ENCODE measurements around the gene SYVN1. TPM values are rescaled to one million over a fixed set of nuclear protein-coding genes. Genes with fewer than 3 reads are reported as not detected.

Gene SYVN1
- polyA plus RNA-seq, 1 of the 3 experiments (the other 2 are of a cell fraction) = 31.9 TPM

- TF ChIP-seq FOSL2 (IDR thresholded peaks at IDR 0.05; ENCODE audit: borderline replicate concordance, low read depth) (no peak), CHD2 (IDR thresholded peaks at IDR 0.05; ENCODE audit: low read length, partially characterized antibody) (no peak), SIN3A (IDR thresholded peaks at IDR 0.05; ENCODE audit: borderline replicate concordance, low read depth, low read length) (no peak), TEAD4 (IDR thresholded peaks at IDR 0.05; ENCODE audit: borderline replicate concordance, insufficient read depth) (no peak), SMC3 (IDR thresholded peaks at IDR 0.05; ENCODE audit: low read depth, low read length) (no peak), FOXM1 (IDR thresholded peaks at IDR 0.05; ENCODE audit: low read depth) (no peak), NRF1 (IDR thresholded peaks at IDR 0.05; ENCODE audit: low read depth, low read length) (no peak)
Observed at GRCh38 chr11:65124480-65125196, 9.7 kb downstream of the SYVN1 start (continued).

GRCh38 chr11:65121865-65122696 is 12.2 kb downstream of the SYVN1 start, which contains the start of the genes FAU and MRPL49:
TSS of gene FAU (minus strand) at chr11:65122134. CDS start at chr11:65121813, 321 bp downstream.
TSS of gene MRPL49 (plus strand) at chr11:65122321. CDS start at chr11:65122347, 26 bp downstream.
- peak within 1 kb of the TSS; percentile 79; the same call in 1 of the 2 replicates for H2AFZ ChIP-seq (ENCODE audit: low read depth)
- H3K9me3 ChIP-seq = no peaks in the 10 kb centered on the region
- no peaks in the 10 kb centered on the region for H4K20me1 ChIP-seq (ENCODE audit: insufficient read depth)
- H3K27ac ChIP-seq (ENCODE audit: low read depth in 2 of 2, low read length in 1 of 2) = peak within 1 kb of the TSS; percentile 81 to 95
- peaks cover 35 to 47% of the 10 kb centered on the region in 2 experiments for H3K36me3 ChIP-seq (replicated peaks in 1 of 2; ENCODE audit: control insufficient read depth in 1 of 2, insufficient read depth in 2 of 2, low read length in 1 of 2)
- H3K4me2 ChIP-seq = peak within 1 kb of the TSS; percentile 93
- H3K27me3 ChIP-seq (ENCODE audit: insufficient read depth) = no peaks in the 10 kb centered on the region
- ChIA-PET CTCF (interaction anchor here (1.3 to 3.3 kb wide), 5 partner anchors 10 to 108 kb away, joined by 4 to 47 read pairs (median 9); partner anchors contain the start of genes ARL2, CAPN1, SYVN1 and TM7SF2), POLR2A (interaction anchor here (0.5 to 2.0 kb wide), 10 partner anchors 10 to 244 kb away, joined by 3 to 22 read pairs (median 6); partner anchors contain the start of genes CAPN1, EHD1, SYVN1 and TM7SF2)
- no peaks in the 10 kb centered on the region for H3K9me2 ChIP-seq
- TF ChIP-seq ELF1 (IDR thresholded peaks at IDR 0.05) = peak; percentile 88
- peak; percentile 95 for TF ChIP-seq POLR2AphosphoS5 (IDR thresholded peaks at IDR 0.05; ENCODE audit: low read depth, low read length)
- peak; percentile 22; the same call in 1 of the 2 replicates for TF ChIP-seq TCF12 (IDR thresholded peaks at IDR 0.05)
- TF ChIP-seq, protein P1, sequence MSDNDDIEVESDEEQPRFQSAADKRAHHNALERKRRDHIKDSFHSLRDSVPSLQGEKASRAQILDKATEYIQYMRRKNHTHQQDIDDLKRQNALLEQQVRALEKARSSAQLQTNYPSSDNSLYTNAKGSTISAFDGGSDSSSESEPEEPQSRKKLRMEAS (IDR thresholded peaks at IDR 0.05; ENCODE audit: low read depth) = peak; percentile 72
- TF ChIP-seq USF2 (IDR thresholded peaks at IDR 0.05; ENCODE audit: borderline replicate concordance, low read depth, low read length) = no peak
- peak; percentile 94; the same call in 1 of the 2 replicates for TF ChIP-seq SIN3A (IDR thresholded peaks at IDR 0.05; ENCODE audit: borderline replicate concordance, low read depth, low read length)
- TF ChIP-seq MXI1 (IDR thresholded peaks at IDR 0.05; ENCODE audit: low read depth, low read length) = peak; percentile 94
- TF ChIP-seq EZH2phosphoT487 (IDR thresholded peaks at IDR 0.05; ENCODE audit: borderline replicate concordance, low read depth) = no peak
- TF ChIP-seq TAF1 (IDR thresholded peaks at IDR 0.05; ENCODE audit: borderline replicate concordance, low read depth, low read length) = peak; percentile 96
- peak; percentile 6; the same call in 1 of the 2 replicates for TF ChIP-seq SMC3 (IDR thresholded peaks at IDR 0.05; ENCODE audit: low read depth, low read length)
- peak; percentile 92 for TF ChIP-seq NRF1 (IDR thresholded peaks at IDR 0.05; ENCODE audit: low read depth, low read length)
- TF ChIP-seq YY1 (IDR thresholded peaks at IDR 0.05; ENCODE audit: low read depth) = peak; percentile 90
- TF ChIP-seq GATA2 (CRISPR knock-in tag; IDR thresholded peaks at IDR 0.05) = no peak
- TF ChIP-seq USF1 (IDR thresholded peaks at IDR 0.05; ENCODE audit: borderline replicate concordance, low read depth) = no peak
- TF ChIP-seq JUND (IDR thresholded peaks at IDR 0.05) = no peak
- TF ChIP-seq CHD2 (IDR thresholded peaks at IDR 0.05; ENCODE audit: low read length, partially characterized antibody) = peak; percentile 81
- TF ChIP-seq GABPA (IDR thresholded peaks at IDR 0.05; ENCODE audit: low read depth) = peak; percentile 68
- no peak for TF ChIP-seq RAD21 (IDR thresholded peaks at IDR 0.05; ENCODE audit: low read length)
- 1% methylated on average over 56 of the region's 64 CpGs for WGBS (ENCODE audit: low lambda C conversion rate)
- H3K9ac ChIP-seq = peak within 1 kb of the TSS; percentile 89
- H3F3A ChIP-seq (replicated peaks; ENCODE audit: insufficient read depth) = peaks cover 31% of the 10 kb centered on the region
- peak within 1 kb of the TSS; percentile 89 to 91 for H3K4me3 ChIP-seq (ENCODE audit: low read depth in 2 of 2, low read length in 1 of 2)
- H3K79me2 ChIP-seq (ENCODE audit: insufficient read depth) = peaks cover 55% of the 10 kb centered on the region
- H3K4me1 ChIP-seq (ENCODE audit: control insufficient read depth in 1 of 2, insufficient read depth in 2 of 2, low read depth in 1 of 2, low read length in 1 of 2) = peaks cover 11 to 13% of the 10 kb centered on the region in 2 experiments; a peak in 3 of 4 replicates
- peak; percentile 96 for DNase-seq
